ENCODE data around the gene DNAH8.

DNAH8 gene

GRCh38 chr6:39079197-39080125 is 364.4 kb downstream of the DNAH8 start:
- no peaks in the 10 kb centered on the region for H3K4me1 ChIP-seq (ENCODE audit: low read depth, poor library complexity, severe bottlenecking)
- H3K4me3 ChIP-seq (IDR thresholded peaks at IDR 0.05; ENCODE audit: insufficient read depth, low read depth, low read length), result no peak overlapping the region
- TF ChIP-seq CTCF (conservative IDR thresholded peaks at IDR 0.05; ENCODE audit: low read depth, low read length), result no peak
- no peak overlapping the region for H3K9ac ChIP-seq
- H3K27me3 ChIP-seq (ENCODE audit: insufficient read depth, low read depth), result peaks cover 15% of the 10 kb centered on the region; the same call in 1 of the 2 replicates
- H3K4me2 ChIP-seq, result no peak overlapping the region
- no peaks in the 10 kb centered on the region for H3K36me3 ChIP-seq (ENCODE audit: insufficient read depth)
- no peaks in the 10 kb centered on the region for H3K79me2 ChIP-seq (ENCODE audit: insufficient read depth, low read depth)
- no peak overlapping the region for H3K27ac ChIP-seq
- no peak overlapping the region for H2AFZ ChIP-seq (ENCODE audit: low read depth)
- H4K20me1 ChIP-seq (ENCODE audit: insufficient read depth), result no peaks in the 10 kb centered on the region

Data from KMS-11 (cell line).